ENCODE results near the gene MPG.

DNA sequence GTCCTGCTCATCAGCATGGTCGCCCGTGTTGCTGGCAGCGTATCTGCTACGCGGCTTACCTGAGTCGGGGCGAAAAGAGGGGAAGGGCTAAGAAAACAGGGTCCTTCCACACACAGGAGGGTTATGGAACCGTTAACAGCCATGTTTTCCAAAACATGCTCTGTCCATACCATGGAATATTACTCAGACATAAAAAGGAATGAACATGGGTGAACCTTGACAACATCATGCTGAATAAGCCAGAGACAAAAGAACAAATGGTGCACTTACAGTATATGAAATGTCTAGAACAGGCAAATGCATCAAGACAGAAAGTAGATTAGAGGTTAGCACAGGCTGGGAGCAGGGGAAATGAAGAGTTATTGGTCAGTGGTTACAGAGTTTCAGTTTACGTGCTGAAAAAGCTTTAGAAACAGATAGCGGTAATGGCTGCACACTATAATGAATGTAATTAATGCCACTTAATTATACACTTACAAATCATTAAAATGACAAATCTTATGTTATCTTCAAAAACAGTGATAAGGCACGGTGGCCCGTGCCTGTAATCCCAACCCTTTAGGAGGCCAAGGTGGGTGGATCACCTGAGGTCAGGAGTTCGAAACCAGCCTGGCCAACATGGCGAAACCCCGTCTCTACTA, 52.6 kb downstream of the MPG start:
- TF ChIP-seq CEBPB (IDR thresholded peaks at IDR 0.05): no peak
- no peak for TF ChIP-seq MAFK (IDR thresholded peaks at IDR 0.05; ENCODE audit: partially characterized antibody)
- TF ChIP-seq, protein P1, sequence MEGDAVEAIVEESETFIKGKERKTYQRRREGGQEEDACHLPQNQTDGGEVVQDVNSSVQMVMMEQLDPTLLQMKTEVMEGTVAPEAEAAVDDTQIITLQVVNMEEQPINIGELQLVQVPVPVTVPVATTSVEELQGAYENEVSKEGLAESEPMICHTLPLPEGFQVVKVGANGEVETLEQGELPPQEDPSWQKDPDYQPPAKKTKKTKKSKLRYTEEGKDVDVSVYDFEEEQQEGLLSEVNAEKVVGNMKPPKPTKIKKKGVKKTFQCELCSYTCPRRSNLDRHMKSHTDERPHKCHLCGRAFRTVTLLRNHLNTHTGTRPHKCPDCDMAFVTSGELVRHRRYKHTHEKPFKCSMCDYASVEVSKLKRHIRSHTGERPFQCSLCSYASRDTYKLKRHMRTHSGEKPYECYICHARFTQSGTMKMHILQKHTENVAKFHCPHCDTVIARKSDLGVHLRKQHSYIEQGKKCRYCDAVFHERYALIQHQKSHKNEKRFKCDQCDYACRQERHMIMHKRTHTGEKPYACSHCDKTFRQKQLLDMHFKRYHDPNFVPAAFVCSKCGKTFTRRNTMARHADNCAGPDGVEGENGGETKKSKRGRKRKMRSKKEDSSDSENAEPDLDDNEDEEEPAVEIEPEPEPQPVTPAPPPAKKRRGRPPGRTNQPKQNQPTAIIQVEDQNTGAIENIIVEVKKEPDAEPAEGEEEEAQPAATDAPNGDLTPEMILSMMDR (IDR thresholded peaks at IDR 0.05): no peak
- no peak for TF ChIP-seq POLR2A (IDR thresholded peaks at IDR 0.05; ENCODE audit: low read length)
- no peak for TF ChIP-seq KDM1A (IDR thresholded peaks at IDR 0.05; ENCODE audit: low read depth)
- no peak for TF ChIP-seq RAD21 (conservative IDR thresholded peaks at IDR 0.05 in 1 of 2, IDR thresholded peaks at IDR 0.05 in 1 of 2)
- TF ChIP-seq CHD2 (IDR thresholded peaks at IDR 0.05; ENCODE audit: low read length, partially characterized antibody): no peak
- no peak for TF ChIP-seq MYC (IDR thresholded peaks at IDR 0.05; ENCODE audit: borderline replicate concordance, low read length)
- TF ChIP-seq NPAS2 (CRISPR knock-in tag; IDR thresholded peaks at IDR 0.05; ENCODE audit: borderline replicate concordance): no peak
- TF ChIP-seq JUN (IDR thresholded peaks at IDR 0.05): no peak
- TF ChIP-seq FOSL2 (IDR thresholded peaks at IDR 0.05): no peak
- no peak for TF ChIP-seq FOSL2 (CRISPR knock-in tag; IDR thresholded peaks at IDR 0.05)
